Raji (cell line): Measurements from ENCODE around the gene KIAA1614.

Source experiments
- POLR2A ChIP-seq: IDR thresholded peaks from 2 replicates; pipeline ENCODE4 v1.6.1; 2011; ENCODE audit warnings: low read depth, low read length, control low read depth; ENCODE audit not compliant: insufficient read depth

Gene KIAA1614

DNA sequence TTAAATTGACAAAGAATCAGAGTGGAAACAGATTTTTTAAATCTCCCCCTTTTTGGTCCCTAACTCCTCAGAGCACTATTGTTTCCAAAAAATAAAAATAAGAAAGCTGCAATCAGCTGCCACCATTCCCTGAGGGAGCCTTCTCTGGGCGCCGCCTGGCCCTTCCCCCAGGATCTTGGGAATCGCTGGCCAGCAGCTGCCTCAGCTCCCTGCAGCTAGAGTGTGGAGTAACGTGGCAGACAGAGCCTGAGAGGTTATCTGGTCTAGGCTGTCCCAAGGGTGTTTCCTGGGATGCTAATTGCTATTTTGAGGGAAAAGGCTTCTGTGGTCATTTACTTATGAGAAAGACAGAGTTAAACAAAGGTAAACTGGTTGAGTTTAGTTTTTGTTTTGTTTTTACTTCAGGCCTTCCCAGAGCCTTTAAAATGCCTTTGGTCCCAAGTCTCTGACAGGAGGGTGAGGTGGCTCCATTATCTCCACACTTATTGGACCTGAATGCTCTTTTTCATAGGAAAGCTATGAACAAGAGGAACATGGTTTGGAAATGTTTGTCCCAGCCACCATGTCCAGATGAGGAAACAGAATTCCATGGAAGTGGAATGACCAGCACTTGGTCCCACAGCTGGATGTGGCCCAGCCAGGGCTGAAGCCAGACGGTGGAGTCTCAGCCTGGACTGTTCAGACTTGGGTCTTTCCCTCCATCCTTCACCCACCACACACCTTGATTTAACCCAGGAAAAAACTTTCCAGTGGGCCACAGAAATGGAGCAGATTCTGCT is 14.1 kb upstream of the KIAA1614 start:
- no peak for TF ChIP-seq POLR2A

DNA sequence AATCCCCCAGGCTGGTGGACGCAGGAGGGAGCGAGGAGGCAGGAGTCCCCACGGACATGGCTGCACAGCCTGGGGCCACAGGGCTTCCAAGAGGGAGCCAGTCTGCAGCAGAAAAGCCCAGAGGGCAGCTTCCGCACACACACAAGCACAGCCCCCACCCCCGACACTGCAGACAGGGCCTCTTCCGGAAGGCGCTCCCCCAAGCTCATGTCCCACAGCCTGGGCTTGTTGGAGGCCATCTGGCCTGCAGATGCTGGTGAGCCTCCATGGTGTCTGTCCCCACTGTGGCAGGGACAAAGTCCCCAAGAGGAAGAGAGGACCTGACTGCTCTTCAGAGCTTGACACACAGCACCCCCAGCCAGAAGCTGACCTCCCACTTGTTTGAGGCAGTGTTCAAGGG is 13.4 kb upstream of the KIAA1614 start:
- no peak for TF ChIP-seq POLR2A

DNA sequence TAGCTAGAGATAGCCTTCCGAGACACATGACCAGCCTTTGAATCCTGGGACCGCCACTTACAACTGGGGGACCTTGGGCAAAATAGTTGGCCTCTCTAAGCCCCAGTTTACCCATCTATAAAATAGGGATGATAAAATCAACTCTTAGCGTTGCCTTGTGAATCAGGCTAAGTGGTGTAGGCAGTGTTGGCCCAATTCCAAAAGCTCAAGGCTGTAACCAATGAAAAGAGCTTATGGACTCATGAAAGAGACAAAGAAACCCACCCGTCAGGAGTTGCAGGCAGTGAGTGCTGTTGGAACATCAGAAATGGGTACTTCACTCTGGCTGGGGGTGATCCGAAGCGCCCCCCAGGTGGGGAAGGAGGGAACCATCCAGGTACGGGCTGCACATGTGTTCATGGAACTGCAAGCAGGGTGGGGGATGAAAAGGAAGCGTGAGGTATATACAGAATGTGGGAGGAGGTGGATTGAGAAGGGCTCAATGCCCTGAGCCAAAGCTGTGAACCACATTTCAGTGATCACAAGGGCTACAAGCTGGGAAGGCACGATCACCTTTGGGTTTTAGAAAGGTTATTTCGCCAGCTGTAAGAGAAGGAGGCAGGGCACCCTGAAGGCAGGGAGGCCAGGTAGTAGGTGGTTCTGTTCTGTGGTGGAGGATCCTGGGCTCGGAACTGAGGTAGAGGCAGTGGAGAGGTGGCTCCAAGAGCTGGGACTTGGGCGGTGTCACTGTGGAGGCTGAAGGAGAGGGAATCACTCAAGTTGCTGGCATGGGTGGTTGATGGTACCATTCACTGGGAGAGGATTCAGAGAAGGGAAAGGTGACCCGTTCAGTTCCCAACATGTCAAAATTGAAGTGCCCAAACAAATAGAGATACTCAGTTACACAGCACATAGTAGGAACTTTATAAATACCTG is 11.4 kb upstream of the KIAA1614 start:
- no peak for TF ChIP-seq POLR2A

DNA sequence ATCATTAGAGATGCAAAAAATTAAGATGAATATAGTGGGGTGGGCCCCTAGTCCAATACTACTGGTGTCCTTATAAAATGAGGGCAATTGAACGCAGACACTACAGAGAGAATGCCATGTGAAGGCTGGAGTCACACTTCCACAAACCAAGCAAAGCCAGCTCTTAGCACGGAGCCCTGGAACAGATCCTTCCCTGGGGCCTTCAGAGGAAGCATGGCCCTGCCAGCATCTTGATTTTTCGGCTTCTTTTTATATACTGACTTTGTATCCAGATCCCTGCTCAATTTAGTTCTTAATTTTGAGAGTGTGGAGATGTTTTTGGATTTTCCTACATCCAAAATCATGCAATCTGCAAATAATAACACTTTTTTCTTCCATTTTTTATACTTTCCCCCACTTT is 10.2 kb upstream of the KIAA1614 start:
- no peak for TF ChIP-seq POLR2A

DNA sequence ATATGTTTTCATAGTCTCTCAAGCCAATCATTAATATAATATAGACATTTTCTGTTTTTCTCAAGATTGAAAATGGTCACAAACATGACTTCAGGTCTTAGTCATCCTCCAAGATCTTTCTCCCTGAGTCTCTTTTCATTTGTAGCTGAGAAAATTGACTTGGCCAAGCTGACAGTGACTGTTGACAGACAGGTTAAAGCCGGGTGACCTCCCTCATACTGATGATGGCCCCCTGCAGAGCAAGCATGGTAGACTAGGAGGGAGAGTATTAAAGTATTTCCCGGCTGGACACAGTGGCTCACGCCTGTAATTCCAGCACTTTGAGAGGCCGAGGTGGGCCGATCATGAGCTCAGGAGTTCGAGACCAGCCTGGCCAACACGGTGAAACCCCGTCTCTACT is 6.8 kb upstream of the KIAA1614 start:
- TF ChIP-seq POLR2A: no peak

DNA sequence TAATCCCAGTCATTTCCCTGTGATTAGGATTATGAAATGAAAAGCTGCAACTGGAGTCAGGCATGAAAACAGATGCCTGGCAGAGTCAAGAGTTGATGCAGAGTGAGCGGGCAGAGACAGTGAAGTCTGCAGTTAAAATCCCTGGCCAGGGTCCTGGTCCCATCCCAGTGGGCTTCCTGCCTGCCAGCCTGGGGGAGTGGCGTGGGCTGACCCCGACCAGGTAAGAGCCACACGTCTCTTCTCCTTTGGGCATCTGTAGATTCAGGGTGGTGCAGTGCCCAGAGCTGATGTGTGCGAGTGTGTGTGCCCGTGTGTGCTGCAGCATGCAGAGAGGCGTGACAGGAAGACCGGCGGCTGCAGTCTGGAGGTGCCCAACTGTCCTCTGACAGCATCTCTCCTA is 6.2 kb upstream of the KIAA1614 start:
- TF ChIP-seq POLR2A: no peak

DNA sequence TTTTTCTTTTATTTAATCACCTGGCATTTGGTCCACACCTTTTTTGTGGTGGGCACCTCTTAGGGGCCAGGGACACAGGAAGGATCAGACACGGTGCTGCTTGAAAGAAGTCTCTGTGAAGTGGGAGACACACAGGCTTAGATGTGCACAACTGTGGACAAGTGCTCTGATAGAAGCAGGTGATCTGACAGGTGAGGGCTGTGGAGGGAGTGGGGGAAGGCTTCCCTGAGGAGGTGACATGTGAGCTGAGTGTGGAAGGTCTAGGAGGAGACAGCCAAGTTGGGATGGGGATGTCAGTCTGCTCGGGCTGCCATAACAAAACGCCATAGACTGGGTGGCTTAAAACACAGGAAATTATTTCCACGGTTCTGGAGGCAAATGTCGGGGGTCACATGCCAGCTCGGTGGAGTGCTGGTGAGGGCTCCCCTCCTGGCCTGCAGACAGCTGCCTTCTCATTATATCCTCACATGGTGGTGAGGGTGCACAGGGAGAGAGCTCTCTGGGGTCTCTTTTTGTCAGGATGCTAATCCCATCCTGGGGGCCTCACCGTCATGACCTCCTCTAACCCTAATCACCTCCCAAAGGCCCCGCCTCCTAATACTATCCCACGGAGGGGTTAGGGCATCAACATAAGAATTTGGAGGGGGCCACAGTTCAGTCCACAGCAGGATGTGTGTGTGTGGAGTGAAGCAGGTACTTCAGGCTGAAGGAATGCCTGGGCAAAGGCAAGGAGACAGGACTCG is 5.2 kb upstream of the KIAA1614 start:
- no peak for TF ChIP-seq POLR2A

DNA sequence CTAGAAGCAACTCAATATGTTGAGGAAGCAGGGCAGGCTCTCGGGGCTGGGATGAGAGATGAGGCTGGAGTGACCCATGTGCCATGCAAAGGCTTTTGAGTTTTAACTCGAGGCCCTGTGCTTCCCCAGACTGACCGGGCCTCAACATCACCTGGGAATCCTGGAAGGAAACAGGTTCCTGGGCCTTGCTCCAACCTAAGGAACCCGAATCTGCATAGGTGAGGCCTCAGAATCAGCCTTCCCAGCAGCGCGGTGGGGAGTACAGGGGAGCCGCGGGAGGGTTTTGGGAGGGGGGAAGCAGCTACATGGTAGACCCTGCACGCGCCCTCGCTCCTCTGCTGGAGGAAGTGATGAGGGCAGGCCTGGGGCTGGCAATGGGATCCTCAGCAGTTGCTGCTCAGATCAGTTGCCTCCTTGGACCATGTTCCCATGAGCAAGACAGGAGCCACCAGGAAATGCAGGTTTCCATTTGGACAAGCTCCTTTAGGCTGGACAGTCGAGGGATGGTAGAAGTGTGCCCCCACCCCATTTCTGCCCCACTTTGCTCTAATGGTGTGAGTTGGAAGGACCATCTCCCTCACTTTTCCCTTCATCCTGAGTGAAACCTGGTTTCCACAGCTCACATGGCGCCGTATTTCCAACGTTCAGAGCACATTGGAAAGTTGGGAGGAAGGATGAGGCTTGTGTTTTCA is 4.5 kb upstream of the KIAA1614 start:
- no peak for TF ChIP-seq POLR2A

DNA sequence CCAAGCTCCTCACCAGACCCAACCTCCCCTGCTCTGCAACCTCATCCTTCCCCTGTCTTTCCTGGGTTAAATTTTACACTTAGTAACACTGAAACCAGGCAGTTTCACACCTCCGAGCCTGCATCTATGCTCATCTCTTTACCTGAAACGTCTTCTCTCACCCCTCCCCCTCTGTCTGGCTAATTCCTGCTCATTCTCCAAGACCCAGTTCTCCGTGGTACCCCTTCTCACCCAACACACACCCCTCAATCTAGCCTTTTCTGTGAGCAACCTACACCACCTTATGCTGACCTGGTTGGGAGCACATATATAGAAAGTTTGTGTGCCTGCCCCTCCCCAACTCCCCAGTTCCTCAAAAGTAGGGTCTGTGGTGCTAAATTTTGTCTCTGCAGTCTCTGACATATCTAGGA is 3.7 kb upstream of the KIAA1614 start:
- TF ChIP-seq POLR2A: no peak

DNA sequence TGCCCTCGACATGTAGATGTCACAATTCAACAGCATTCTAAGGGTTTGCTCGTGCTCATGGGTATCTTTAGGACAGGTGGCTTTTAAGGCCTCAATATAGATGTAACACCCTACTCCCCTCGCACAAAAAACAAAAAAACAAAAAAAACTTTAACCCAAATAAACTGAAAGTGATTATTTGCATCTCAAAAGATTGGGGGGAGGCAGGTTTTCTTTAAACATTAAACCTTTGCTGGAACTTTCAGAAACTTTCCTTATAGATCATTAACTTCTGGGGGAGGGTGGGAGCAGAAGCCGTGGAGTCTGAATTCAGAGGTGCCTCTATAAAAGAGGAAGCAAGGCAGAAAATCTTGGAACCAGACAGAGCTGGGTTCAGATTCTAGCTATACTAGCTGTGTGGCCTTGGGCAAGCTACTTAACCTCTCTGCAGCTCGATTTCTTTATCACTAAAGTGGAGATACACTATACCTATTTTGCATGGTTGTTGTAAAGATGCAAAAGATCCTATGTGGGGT is 3.2 kb upstream of the KIAA1614 start:
- no peak for TF ChIP-seq POLR2A

DNA sequence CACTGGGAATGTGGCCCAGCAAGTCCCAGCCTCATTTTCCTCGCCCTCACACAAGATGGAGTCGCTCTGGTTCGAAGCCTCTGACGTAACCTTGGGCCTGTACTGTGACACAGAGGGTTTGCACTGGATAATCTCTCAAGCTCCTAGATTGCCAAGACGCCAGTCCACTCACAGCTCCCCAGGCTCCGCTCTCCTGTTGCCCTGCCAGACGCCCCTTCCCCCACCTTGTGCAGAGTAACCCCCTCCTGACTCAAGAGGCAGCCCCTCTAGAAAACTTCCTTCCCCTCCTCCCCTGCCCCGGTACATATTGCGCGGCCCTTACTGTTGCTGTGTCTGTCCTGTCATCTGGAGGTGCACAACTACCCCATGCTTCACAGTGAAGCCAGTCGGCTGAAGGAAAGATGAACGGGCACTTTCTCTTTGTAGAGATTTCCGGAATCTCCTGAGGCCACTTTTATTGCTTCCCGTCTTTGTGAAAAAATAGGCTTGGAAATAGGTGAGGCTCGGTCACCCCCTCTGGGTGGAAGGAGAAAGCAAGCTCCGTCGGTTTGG is 981 bp upstream of the KIAA1614 start:
- TF ChIP-seq POLR2A: no peak

DNA sequence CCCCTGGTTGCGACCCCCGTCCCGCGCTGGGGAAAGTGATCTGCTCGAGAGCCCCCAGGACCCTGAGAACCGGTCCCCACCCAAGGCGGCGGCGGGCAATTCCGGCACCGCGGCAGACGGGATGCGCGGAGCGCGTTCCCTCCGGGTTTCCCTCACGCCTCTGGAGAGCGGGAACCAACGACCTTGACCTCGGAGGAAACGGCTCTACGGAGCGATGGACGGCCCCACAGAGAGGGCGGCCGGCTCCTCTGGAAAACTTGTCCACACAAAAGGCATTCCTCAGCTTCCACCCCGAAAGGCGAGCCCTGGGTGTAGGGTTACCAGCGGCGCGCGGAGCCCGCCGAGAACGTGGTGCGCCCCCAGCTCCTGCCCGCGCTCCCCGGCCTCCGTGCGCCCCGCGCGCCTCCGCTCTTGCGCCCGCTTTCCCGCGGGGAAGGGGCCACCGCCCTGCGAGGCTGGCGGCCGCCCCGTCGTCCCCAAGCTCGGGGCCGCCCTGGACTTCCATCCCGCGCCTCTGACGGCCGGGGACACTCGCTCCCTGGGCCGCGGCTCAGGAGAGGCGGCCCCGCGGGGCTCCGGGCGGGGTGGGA is 391 bp upstream of the KIAA1614 start:
- no peak for TF ChIP-seq POLR2A

DNA sequence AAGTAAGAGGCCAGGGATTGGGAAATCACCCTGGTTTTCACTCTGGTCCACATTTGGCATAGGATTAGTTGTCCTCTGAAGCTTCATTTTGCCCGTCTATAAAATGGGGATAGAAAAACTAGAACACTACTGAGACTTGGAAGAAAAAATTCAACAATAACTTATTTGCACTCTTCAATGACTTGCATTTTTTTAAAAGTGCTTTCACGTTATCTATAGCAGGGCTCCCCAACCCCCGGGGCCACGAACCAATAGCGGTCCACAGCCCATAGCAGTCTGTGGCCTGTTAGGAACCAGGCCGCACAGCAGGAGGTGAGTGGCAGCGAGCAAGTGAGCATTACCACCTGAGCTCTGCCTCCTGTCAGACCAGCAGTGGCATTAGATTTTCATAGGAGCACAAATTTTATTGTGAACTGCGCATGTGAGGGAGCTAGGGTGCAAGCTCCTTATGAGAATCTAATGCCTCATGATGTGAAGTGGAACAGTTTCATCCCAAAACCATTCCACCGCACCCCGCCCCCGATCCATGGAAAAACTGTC is 2.8 kb downstream of the KIAA1614 start:
- no peak for TF ChIP-seq POLR2A

DNA sequence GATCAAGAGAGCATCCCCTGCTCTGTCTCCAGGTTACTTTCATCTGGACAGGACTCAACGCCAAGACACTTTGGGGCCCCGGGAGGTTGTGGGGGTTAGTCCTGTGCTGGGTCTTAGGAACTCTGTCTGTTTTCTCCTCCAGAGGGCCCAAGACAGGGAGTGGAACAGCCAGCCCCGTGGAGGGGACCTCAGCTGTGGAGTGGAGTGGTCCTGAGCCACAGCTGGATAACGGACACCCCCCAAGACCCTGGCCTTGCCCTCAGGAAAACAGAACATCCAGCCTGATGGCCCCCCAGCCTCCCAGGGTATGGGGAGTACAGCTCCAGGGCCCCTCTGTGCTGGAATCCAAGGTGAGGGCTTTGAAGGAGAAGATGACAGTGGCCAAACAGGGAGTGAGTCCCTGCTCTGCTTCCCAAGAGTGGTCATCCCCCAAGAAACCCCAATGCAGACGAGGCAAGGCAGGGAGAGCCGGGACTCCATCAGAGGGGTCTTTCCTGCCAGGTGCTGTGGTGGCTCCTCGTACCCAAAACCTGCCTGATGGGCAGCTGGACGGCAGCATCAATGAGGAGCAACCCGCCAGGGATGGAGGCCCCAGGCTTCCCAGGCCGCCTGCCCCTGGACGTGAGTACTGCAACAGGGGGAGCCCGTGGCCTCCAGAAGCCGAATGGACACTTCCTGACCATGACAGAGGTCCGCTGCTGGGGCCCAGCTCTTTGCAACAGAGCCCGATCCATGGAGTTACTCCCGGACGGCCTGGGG is 3.5 kb downstream of the KIAA1614 start:
- TF ChIP-seq POLR2A: no peak

DNA sequence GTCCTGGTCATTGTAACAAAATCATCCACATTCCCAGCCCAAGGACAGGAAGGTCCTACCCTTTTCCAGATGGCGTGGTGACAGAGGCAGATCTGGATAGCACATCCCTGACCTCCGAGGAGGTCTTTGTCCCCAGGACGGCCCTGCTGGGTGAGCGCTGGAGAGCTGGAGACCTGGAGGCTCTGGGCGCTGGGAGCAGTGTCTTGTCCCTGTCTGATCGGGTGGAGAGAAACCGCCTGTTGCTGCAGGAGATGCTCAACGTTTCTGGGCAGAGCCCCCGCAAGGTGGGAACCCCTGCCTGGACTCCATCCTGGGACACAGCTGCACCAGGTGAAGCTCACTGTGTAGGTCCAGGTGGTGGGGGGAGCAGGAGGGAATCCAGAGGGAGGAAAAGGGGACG is 4.1 kb downstream of the KIAA1614 start:
- no peak for TF ChIP-seq POLR2A
